NCI-H1694 (cell line): ENCODE data around the gene SLC40A1.
"Not testable (repeated sequence)": the region's sequence is repeated elsewhere in the genome, so short reads cannot be mapped to it uniquely, and the experiment has no call there.

ENCODE experiments used
- DNase-seq: peaks from one replicate; lab custom pipeline; 2025; lab: John Stamatoyannopoulos, UW

Gene SLC40A1, protein sequence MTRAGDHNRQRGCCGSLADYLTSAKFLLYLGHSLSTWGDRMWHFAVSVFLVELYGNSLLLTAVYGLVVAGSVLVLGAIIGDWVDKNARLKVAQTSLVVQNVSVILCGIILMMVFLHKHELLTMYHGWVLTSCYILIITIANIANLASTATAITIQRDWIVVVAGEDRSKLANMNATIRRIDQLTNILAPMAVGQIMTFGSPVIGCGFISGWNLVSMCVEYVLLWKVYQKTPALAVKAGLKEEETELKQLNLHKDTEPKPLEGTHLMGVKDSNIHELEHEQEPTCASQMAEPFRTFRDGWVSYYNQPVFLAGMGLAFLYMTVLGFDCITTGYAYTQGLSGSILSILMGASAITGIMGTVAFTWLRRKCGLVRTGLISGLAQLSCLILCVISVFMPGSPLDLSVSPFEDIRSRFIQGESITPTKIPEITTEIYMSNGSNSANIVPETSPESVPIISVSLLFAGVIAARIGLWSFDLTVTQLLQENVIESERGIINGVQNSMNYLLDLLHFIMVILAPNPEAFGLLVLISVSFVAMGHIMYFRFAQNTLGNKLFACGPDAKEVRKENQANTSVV

DNA sequence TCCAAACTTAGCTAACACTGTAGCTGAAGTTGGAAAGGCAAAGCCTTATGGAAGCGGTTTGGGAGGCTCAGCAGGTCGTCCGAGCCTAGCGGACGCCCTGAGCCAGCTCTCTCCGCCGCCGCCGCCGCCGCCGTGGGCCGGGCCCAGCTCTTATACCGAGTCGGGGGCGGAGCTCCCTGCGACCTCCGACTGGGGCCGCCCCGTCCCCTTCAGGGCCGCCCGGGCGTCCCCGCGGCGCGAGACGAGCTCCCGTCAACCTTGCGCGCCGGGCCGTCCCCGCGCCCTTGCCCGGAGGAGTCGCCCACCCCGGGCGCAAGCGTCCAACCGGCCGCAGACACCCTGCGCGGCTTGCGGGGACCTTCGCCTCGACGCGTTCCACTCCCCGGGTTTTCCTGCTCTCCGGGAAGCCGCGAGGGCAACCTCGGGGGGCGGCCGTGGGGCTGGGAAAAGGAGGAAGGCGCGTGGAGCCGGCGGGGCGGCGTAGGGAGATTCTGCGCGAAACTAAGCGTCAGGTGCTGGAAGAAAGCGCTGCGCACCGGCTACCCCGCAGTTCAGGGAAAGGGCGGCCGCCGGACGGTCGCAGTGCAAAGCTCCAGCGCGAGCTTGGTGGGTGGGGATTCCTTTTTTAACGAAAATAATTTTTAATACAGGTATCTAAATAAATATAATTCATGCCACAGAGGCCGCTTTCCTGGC is at the start of gene SLC40A1:
SLC40A1 (minus strand) TSS at position 129 of the 696 bp plus-strand sequence. CDS start 326 bp downstream, outside the sequence.
- DNase-seq: no peak

DNA sequence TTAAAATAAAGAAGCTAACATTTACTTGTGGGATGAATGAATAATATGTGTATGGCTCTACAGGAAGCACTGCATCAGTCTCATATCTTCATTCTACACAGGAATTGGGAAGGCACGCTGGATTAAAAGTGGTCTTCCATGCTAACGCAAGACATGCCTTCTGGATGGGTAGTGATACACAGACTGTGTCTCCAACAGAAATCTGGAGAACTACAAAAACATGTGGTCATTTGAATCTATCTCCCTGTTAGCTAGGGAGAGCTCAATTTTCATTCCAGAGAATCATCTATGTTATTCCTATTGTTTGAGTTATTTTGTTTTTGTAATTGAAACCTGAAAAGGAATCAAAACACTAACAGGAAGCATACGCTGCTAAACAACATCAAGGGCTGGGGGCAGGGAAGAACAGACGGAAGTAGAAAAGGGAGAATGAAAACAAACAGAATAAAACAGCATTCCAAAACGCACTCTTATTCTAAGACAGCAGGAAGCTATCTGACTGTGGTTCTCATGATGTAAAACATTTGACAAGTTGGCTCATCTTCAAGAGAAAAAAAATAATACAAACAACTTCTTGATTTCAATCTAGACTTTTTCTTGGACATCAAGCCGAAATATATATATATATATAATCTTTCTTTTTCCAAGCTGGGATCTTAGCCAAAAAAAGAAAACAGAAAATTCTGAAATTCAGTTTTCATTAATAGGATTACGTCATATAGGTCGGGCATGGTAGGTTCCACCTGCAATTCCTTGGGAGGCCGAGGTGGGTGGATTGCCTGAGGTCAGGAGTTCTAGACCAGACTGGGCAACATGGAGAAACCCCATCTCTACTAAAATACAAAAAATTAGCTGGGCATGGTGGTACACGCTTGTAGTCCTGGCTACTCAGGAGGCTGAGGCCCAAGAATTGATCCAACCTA is 49.2 kb upstream of the SLC40A1 start:
- no peak for DNase-seq

DNA sequence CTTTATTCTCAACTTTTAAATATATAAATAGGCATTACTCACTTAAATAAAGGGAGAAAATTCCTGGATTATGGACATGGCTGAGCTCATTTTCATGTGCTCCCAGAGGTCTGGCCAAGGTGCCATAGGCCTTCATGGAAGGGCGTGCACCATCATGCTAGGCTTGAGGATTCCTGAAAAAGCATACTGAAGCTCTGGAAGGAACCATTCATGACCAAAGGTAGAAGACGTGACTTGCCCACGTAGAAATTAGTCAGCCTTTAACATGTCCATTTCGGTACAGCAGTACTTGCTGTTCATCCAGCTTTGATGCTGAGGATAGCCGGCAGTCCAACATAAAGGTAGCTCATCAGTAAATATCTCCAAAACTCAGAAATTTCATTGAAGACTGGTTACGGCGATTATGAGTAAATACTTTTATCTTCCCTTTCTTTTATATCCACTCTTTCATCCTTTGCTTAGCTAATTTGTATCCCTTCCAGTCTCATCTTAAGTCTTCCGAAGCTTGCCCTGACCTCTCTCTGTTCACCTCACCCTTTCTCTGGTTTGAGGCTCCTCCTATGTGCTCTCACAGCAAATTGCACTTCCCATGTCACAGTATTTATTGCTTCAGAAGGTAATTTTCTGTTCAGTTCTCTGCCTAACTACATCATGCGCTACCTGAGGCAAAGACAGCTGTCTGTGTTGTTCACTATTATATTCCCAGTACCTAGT is 48.4 kb upstream of the SLC40A1 start:
- no peak for DNase-seq

DNA sequence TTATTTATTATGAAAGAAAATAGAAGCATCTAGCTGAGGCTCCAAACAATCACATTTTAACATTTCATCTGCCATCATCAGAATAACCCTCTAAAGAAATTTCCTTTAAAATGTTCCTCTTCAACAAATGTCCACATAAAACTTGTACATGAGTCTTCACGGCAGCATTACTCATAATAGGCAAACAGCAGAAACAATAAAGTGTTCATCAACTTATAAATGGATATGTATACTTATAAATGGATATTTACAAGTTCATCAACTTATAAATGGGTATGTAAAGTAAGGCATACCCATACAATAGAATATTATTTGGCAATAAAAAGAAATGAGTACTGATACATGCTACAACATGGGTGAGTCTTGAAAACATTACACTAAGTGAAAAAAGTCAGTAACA is 47.2 kb upstream of the SLC40A1 start:
- DNase-seq: no peak

DNA sequence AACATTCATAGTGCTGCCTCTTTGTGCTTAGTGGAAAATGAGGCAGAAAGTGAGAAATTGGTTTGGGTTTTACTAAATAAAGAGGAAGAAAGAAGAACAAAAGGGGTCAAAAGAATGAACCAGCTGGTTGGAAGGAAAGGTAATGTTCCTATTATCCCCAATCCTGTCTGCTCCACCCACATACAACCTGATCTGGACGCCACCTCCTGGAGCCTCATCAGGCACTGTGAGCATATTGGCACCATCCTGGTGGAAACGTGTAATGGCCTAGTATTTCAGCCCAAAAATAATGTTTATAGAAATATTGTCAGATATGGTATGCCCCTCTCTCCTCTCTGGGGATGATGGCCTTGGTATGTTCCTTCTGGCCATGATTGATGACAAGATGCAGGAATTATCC is 45.0 kb upstream of the SLC40A1 start:
- DNase-seq: no peak

DNA sequence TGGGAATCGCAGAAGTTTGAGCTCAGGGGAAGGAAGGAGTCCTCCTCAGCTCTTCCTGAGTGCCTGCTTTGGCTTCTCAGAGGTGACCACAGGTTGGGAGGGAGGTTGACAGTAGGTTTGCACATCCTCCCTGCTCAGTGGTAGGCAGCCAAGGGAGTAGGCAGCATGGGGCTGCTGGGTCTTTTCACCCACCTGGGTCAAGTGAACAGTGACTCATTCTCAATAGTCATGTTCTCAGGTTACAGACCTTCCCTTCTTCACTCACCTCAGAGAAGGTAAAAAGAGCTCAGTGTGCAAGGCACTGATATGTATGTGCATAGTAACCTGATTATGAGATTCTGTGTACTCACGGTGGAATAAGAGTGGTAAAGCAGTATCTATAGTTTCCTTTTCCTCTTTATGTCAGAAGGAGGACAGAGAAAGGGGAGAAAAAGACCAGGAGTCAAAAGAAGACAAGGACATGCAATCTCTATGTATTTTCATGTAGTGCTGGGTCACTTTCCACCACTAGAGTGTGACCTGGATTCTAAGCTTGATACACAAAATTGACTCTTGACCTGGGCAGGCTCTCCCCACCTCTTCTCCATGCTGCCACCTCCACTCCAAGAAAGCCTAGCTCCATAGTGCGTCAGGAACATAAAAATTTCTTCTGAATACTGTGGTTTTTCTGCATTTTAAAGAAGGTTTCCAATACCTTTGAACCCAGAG is 44.2 kb upstream of the SLC40A1 start:
- no peak for DNase-seq

DNA sequence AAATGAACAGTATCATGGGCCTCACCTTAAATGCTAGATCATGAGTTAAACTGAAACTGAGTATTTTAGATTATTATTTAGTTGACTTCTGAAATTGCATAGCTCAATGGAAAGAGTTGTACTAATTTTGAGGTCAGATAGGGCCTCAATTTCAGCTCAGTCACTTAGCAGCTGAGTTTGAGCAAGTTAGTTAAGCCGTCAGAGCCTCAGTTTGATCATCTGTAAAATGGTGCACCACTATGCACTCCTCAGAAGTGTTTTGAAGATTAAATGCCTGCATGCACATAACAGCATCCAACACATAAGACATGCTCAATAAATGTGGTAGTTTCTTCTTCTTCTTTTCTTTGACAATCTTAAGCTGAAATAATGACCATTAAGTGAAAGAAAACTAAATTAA is 42.5 kb upstream of the SLC40A1 start:
- DNase-seq: no peak

DNA sequence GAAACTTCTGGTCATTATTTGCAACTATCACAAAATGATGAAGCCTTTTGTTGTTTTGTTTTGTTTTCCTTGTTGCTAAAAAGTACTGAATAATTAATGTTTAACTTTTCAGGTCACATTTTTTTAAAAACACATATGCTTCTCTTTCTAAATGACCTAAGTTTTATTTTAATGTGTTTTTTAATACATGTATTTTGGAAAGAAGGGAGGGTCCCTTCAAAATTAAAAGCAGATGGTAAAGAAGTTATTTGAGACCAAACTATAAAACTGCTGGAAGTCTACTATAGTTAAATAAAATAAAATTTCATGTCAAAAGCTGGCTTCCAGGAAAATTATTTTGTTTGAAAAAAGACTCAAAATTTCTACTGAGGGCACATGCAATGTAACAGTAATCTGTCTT is 41.2 kb upstream of the SLC40A1 start:
- no peak for DNase-seq

DNA sequence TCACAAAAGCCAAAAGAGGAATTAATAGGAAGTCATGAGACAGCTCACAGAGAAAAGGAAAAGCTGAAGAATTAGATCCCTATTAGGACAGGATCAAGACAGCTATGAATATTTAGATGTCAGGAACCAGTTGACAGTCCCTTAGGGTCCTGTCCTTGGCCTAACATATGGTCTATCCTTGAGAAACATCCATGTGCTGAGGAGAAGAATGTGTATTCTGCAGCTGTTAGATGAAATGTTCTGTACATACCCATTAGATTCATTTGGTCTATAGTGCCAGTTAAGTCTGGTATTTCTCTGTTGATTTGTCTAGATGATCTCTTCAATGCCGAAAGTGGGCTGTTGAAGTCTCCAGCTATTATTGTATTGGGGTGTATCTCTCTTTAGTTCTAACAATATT is 37.6 kb upstream of the SLC40A1 start:
- no peak for DNase-seq

DNA sequence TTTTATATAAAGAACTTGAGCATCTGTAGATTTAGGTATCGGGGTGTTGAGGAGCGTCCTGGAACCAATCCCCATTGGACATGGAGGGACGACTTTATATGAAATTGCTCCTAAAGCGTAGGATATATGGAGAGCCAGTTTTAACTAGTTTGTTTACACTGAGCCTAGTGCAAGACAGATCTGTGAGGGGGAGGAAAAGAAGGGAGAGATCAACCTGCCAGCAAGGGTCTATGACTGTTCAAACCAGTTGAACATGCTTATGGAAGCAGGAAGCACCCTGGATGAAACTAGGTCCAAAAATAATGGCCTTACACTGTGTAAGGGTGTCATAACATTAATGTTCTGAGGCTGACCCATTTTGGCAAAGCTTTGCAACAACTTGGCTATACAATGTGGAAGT is 34.0 kb upstream of the SLC40A1 start:
- no peak for DNase-seq

DNA sequence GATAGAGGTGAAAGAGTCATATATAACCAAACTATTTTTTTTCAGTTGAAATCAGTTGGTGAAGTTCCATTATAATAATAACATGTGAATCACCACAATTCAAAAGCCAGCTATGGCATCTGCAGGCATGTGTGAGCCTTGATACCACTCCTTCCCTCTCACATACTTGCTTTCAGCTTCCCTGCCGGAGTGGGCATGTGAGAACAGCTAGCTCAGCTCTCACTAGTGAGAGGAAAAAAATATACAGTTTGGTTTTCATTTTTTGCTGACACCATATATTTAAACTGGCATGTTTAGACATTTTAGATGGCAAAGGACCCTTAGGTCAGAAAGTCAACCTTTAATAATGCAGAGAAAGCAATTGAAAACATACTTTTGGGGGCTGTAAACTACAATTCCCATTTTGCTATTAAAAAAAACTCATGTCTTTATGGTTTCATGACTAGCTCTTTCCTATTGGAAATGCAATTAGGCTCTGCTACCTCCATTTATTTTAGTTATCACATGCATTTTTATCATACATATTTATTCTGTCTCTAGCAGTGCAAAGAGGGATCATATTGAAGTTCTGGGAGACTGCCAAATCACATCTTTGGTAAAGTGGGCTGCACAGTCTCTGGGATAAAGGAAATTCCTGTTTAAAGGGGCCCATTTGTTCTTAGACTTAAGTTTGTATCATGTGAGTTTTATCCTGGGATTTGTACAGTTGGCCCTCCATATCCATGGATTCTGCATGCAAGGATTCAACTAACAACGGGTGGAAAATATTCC is 33.2 kb upstream of the SLC40A1 start:
- no peak for DNase-seq

DNA sequence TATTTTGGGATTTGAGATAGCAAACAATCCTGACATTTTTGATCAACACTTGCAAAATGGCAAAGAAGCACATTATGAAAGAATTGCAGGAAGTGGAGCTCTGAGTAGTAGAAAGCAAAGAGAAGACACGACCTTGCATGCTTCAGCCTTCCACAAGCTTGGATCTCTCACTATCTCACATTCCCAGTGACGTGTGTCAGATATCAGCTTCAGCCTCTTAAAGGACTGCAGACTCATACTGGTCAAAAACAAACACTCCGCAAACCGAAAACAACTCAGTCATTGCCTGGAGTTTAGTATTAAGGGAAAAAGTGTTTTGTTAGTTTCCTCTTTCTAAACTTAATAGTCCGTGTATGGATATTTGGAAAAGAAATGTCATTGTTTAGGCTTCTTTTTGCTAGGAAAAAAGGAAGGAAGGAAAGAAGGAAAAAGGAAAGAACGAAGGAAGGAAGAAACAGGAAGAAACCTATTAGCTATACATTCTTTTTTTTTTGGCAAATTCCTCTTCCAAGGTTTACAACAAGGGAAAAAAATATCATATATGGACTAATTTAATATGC is 32.6 kb upstream of the SLC40A1 start:
- no peak for DNase-seq

DNA sequence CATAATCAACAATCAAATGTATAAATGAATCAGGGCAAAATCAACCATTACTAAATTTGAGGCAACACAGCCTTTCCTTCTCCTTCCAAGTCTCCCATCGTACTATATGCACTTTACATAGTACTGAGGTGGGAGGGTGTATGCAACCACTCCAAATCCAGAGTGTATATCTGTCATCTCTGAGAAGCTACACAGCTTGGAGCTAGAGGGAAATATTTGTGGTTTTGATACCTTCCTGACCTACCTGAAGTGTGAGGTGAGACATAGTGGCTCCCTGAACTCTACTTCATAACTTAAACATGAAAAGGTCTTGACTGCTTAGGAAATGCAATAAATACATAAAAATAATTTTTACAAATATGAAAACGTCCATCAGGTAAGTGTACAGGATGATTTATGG is 30.1 kb upstream of the SLC40A1 start:
- no peak for DNase-seq

DNA sequence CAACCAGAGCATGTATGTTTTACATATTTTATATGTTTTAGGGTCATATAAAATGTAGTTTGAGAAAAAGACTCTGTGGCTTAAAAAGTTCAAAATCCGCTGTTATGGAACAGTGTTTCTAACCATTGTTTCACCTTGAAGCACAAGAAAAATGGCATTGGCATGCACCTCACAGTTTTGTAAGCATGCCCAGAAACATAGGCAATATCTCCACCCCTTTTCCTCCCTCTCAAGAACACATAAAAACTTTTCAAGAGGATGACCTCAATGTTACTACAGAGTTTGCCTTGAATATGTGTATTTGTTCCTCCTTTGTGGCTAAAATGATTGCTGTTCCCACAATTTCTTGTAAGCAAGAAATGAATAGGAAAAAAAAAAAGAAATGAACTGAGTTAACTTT is 29.3 kb upstream of the SLC40A1 start:
- no peak for DNase-seq

DNA sequence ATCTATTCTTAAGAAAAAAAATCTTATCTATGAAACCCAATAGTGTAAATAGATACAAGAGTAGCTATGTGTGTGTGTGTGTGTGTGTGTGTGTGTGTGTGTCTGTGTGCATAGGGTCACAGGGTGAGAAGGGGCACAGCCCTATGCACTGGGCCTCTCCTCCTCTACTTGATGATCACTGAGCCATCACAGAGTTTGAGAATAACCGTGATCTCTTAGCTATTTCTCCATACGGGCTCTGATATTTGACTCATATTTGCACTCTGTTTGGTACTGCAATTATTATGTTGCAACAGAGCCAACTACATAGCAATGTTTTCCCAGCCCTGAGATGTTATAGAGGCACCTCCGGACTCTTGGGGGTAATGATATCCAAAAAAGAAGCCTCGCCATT is 28.8 kb upstream of the SLC40A1 start:
- DNase-seq: no peak

DNA sequence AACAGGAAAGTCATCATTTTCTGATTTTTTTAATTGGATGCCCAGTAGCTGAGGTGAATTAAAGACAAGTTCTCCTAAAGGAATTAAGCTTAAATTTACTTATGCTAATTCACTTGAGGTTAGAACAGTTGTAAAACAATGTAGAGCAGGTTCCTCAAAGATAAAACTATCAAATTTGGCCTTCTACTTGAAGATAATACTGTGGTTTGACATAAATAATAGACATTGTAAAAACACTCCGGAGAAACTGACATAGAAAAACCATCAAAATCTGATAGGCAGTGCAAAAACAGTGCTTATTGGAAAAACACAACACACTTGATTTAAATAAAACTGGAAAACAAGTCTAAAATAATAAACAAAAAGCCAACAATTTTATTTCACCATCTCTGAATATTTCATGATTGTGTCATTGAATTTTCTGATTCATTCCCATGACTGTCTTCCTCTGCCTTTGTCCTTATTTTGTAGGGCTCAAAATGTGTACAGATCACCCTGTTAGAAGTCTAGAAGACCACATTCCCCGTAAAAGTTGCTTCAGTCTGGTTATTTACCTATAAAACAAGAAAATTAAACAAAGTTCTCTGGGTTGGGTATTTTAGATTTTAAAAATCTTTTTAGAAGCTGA is 28.3 kb upstream of the SLC40A1 start:
- DNase-seq: no peak

DNA sequence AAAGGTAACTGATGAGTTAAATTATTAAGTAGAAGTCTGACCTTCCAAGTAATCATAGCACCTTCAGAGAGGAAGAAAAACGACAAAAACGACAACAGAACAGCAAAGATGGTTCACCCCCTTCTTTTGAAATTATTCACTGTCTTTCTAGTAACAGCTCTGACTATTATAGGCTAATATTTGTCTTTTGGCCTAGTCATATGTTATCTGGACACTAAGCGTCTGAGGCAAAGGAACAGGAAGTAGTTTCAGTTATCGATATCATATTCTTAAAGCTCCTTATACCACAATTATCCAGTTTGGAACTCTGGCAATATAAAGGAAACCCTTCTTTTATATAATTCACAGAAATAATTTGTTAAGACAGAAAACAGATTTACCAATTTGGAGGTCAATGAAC is 27.6 kb upstream of the SLC40A1 start:
- no peak for DNase-seq

DNA sequence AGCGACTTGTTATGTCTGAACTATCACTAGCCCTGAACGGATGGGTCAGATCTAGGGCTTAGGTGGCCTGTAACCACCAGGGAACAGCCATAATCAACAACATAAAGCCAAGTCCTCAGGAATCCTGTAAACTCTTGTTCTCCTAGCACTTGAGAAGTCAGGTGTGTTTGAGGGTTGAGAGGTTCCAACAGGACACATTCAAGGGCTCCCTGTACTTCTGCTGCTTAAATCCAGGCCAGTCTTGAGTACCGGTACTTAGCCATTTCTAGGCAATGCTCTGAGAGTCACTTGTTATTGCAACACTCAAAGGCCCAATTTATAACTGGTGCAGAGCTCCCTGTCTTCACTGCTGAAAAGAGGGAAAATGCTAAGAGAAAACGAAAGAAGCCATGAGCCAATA is 21.6 kb upstream of the SLC40A1 start:
- no peak for DNase-seq

DNA sequence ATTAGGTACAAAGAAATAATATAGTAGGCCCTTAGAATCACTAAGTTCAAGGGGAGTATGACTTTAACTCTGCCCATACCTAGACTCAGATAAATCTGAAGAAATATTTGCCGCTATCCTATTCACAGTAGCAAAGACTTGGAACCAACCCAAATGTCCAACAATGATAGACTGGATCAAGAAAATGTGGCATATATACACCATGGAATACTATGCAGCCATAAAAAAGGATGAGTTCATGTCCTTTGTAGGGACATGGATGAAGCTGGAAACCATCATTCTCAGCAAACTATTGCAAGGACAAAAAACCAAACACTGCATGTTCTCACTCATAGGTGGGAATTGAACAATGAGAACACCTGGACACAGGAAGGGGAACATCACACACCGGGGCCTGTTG is 21.1 kb upstream of the SLC40A1 start:
- not testable (repeated sequence) for DNase-seq
